ENCODE measurements around the gene MYO3B. TPM values are rescaled to one million over a fixed set of nuclear protein-coding genes. Genes with fewer than 3 reads are reported as not detected.

The MYO3B gene
- total and polyA plus RNA-seq, 2 of the 8 experiments (the other 6 are each of a cell fraction or from before 2014, with no cell fraction given) = 0.17 to 0.19 TPM

DNA sequence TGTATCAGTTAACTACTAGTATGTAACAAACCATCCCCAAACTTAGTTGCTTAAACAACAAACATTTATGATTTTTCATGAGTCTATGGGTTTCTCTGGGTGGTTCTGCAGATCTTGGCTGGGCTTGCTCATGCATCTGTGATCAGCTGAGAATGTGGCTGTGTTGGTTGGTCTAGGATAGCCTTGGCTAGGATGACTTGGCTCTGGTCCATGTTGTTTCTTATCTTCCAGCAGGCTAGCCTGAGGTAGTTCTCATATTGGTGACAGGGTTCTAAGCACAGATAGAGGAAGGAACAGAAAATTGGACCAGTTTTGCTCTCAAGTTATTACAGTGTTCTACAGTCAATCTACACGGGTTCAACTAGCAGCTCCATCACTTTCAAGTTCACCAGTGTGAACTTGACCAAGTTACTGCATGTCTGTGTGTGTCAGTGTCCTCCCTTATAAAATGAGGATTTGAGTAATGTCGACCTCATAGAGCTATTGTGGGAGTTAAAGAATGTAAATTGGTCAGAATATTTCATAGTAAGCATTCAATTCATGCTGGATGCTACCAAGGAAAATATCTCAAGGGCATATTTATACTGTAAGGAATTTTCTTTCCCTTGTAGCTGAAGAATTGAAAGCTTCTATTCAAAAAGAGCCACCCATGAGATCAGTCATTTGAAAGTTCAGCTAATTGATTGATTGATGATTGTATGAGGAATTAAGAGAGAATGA is 65.3 kb downstream of the MYO3B start:
- H4K20me1 ChIP-seq (replicated peaks in 1 of 2; ENCODE audit: control insufficient read depth in 1 of 2, insufficient read depth in 2 of 2, low read length in 2 of 2) = no peaks in the 10 kb centered on the region
- H3K9me3 ChIP-seq (ENCODE audit: insufficient read depth in 2 of 2, low read depth in 1 of 2, low read length in 1 of 2) = no peaks in the 10 kb centered on the region
- no peak overlapping the region for H4K91ac ChIP-seq (replicated peaks; ENCODE audit: insufficient read length, low read length)
- H3K23me2 ChIP-seq (ENCODE audit: low read depth, low read length) = no peaks in the 10 kb centered on the region; the same call in 1 of the 2 replicates
- H3K79me1 ChIP-seq (ENCODE audit: low read depth, low read length) = no peaks in the 10 kb centered on the region
- CTCF ChIA-PET (ENCODE audit: partially characterized antibody) = interaction anchor here (0.8 to 1.6 kb wide), 5 partner anchors 11 to 58 kb away, joined by 3 to 4 read pairs (median 3); no protein-coding TSS in a partner anchor
- no peak overlapping the region for H3K14ac ChIP-seq (ENCODE audit: insufficient read length)
- no peak overlapping the region for H3K9ac ChIP-seq (replicated peaks in 1 of 4; ENCODE audit: extremely low read depth in 1 of 4, low read depth in 3 of 4, low read length in 3 of 4)
- H3K4me3 ChIP-seq (ENCODE audit: extremely low read depth in 1 of 4, insufficient read depth in 2 of 4, low read depth in 3 of 4, low read length in 4 of 4) = no peak overlapping the region
- no peak overlapping the region for H3K27ac ChIP-seq (ENCODE audit: low read depth, low read length)
- WGBS, 2 experiments (ENCODE audit: extremely low coverage in 1 of 2, insufficient coverage in 1 of 2, insufficient read length in 1 of 2, insufficient replicate concordance in 2 of 2, low coverage in 1 of 2, low lambda C conversion rate in 2 of 2, missing lambda C conversion rate in 1 of 2) = 86% methylated on average over 2 of the region's 2 CpGs; no CpG with 5 or more reads in 1 of the 2 experiments
- no peak overlapping the region for H2BK5ac ChIP-seq (ENCODE audit: low read depth, low read length)
- no peaks in the 10 kb centered on the region for H3K79me2 ChIP-seq (ENCODE audit: control insufficient read depth in 1 of 2, insufficient read depth in 2 of 2, low read length in 2 of 2)
- no peak overlapping the region for H2AK5ac ChIP-seq (ENCODE audit: low read depth, low read length)
- no peak for DNase-seq (ENCODE audit: low read depth in 1 of 2, low spot score in 2 of 2)
- no peak overlapping the region for H3K4ac ChIP-seq (replicated peaks; ENCODE audit: insufficient read length, low read depth, low read length)
- H3K4me1 ChIP-seq (replicated peaks in 1 of 4; ENCODE audit: control insufficient read depth in 3 of 4, insufficient read depth in 4 of 4, low read length in 3 of 4) = no peaks in the 10 kb centered on the region
- H2BK12ac ChIP-seq (ENCODE audit: low read depth, low read length) = no peak overlapping the region
- no peak overlapping the region for H3K18ac ChIP-seq (ENCODE audit: extremely low read depth, low read length)
- no peak overlapping the region for H2BK20ac ChIP-seq (ENCODE audit: low read length)
- no peak overlapping the region for H3K23ac ChIP-seq (ENCODE audit: insufficient read length)
- FAIRE-seq = no peak
- no peak overlapping the region for H4K5ac ChIP-seq (ENCODE audit: insufficient read length, low read depth, low read length)
- H3K36me3 ChIP-seq (ENCODE audit: control insufficient read depth in 2 of 4, insufficient read depth in 4 of 4, low read length in 3 of 4) = no peaks in the 10 kb centered on the region
- H3K56ac ChIP-seq (replicated peaks; ENCODE audit: insufficient read length, low read depth, low read length) = no peak overlapping the region
- no peak overlapping the region for H3K4me2 ChIP-seq (ENCODE audit: insufficient read depth in 1 of 2, low read depth in 2 of 2, low read length in 2 of 2)
- H4K8ac ChIP-seq (ENCODE audit: extremely low read depth, insufficient read depth, low read length) = no peak overlapping the region
- no peak overlapping the region for H2BK15ac ChIP-seq (ENCODE audit: low read length)
- no peak overlapping the region for H2AFZ ChIP-seq (ENCODE audit: low read length)
- H2BK120ac ChIP-seq (replicated peaks; ENCODE audit: low read depth, low read length) = no peak overlapping the region
- no peak for TF ChIP-seq YY1 (IDR thresholded peaks at IDR 0.05; ENCODE audit: low read depth, low read length)
- no peak for TF ChIP-seq RAD21 (IDR thresholded peaks at IDR 0.05 in 1 of 2, conservative IDR thresholded peaks at IDR 0.05 in 1 of 2; ENCODE audit: low read depth in 2 of 2, low read length in 2 of 2)
- TF ChIP-seq KDM4A (IDR thresholded peaks at IDR 0.05; ENCODE audit: low read depth, low read length, severe bottlenecking) = no peak
- no peak for TF ChIP-seq TAF1 (IDR thresholded peaks at IDR 0.05; ENCODE audit: low read depth, low read length)
- no peak for TF ChIP-seq SP1 (IDR thresholded peaks at IDR 0.05; ENCODE audit: low read depth, low read length)
- no peak for TF ChIP-seq EGR1 (IDR thresholded peaks at IDR 0.05; ENCODE audit: borderline replicate concordance, low read depth, low read length)
- no peak for TF ChIP-seq RFX5 (IDR thresholded peaks at IDR 0.05; ENCODE audit: borderline replicate concordance, low read depth, low read length)
- no peak for TF ChIP-seq GTF2F1 (IDR thresholded peaks at IDR 0.05; ENCODE audit: borderline replicate concordance, low read depth, low read length)
- no peak for TF ChIP-seq TCF12 (IDR thresholded peaks at IDR 0.05; ENCODE audit: low read depth, low read length)
- TF ChIP-seq CBX5 (IDR thresholded peaks at IDR 0.05; ENCODE audit: low read depth, low read length) = no peak
- TF ChIP-seq SUZ12 (IDR thresholded peaks at IDR 0.05; ENCODE audit: low read length) = no peak
- POLR2A ChIA-PET (ENCODE audit: partially characterized antibody) = no interaction called here
- H3K27me3 ChIP-seq (replicated peaks in 1 of 4; ENCODE audit: control insufficient read depth in 3 of 4, extremely low read depth in 1 of 4, insufficient read depth in 3 of 4, low read length in 3 of 4) = no peaks in the 10 kb centered on the region
